ENCODE data around the gene ZDHHC3.

- TF ChIP-seq CTCF (IDR thresholded peaks at IDR 0.05) (no peak), POLR2A (IDR thresholded peaks at IDR 0.05) (no peak)
Observed at GRCh38 chr3:44984335-44984734, 8.4 kb upstream of the ZDHHC3 start.
